ENCODE measurements around the gene ZNF81. TPM values are rescaled to one million over a fixed set of nuclear protein-coding genes. Genes with fewer than 3 reads are reported as not detected.

The ZNF81 gene
- total RNA-seq, 1 experiment from 2014 or later: 9.5 TPM

DNA sequence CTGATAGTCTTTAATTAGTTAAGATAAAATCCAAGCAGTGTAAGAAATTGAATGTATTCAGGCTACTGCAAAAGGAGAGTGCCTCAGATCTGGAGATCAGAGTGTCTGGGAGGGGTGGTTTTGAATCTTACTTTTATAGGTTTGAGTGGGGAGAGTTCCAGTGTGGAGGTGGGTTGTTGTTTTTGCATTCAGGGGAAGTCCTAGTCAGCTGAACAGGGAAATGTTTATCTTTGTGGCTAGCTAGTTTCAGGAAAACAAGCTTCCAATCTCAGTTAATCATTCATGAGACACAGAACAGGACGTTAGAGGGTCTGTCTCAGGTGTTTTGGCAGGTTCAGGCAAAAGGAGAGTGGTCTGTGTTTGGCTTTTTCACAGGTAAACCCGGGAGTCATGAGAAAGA is 26.0 kb downstream of the ZNF81 start:
- no peak for DNase-seq
- H3K4me3 ChIP-seq (ENCODE audit: low read depth, low read length): no peak overlapping the region
- TF ChIP-seq, protein P1, sequence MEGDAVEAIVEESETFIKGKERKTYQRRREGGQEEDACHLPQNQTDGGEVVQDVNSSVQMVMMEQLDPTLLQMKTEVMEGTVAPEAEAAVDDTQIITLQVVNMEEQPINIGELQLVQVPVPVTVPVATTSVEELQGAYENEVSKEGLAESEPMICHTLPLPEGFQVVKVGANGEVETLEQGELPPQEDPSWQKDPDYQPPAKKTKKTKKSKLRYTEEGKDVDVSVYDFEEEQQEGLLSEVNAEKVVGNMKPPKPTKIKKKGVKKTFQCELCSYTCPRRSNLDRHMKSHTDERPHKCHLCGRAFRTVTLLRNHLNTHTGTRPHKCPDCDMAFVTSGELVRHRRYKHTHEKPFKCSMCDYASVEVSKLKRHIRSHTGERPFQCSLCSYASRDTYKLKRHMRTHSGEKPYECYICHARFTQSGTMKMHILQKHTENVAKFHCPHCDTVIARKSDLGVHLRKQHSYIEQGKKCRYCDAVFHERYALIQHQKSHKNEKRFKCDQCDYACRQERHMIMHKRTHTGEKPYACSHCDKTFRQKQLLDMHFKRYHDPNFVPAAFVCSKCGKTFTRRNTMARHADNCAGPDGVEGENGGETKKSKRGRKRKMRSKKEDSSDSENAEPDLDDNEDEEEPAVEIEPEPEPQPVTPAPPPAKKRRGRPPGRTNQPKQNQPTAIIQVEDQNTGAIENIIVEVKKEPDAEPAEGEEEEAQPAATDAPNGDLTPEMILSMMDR (IDR thresholded peaks at IDR 0.05; ENCODE audit: insufficient read depth in 1 of 2, low read depth in 1 of 2, low read length in 1 of 2, severe bottlenecking in 1 of 2, unreplicated experiment in 1 of 2): no peak
- Mint-ChIP-seq H3K9me3 (ENCODE audit: unreplicated experiment) (no peaks in the 10 kb centered on the region), H3K4me3 (ENCODE audit: unreplicated experiment) (no peak overlapping the region), H3K4me1 (ENCODE audit: low read depth, unreplicated experiment) (no peaks in the 10 kb centered on the region), H3K27me3 (ENCODE audit: insufficient read depth, unreplicated experiment) (no peaks in the 10 kb centered on the region), H3K27ac (ENCODE audit: unreplicated experiment) (no peak overlapping the region), H3K36me3 (ENCODE audit: insufficient read depth, unreplicated experiment) (no peaks in the 10 kb centered on the region)
- ChIA-PET POLR2A (no interaction called here), CTCF (no interaction called here)
- H3K9me3 ChIP-seq: no peaks in the 10 kb centered on the region
- H3K4me1 ChIP-seq: no peaks in the 10 kb centered on the region
- H3K36me3 ChIP-seq (ENCODE audit: control insufficient read depth, insufficient read depth, low read length): no peaks in the 10 kb centered on the region
- intact Hi-C loops (cut with micrococcal nuclease; ENCODE audit: unreplicated experiment): no loop called here
- no peaks in the 10 kb centered on the region for H3K27me3 ChIP-seq (replicated peaks; ENCODE audit: control insufficient read depth, insufficient read depth, low read length)
- no TSS peak for BruUV-seq (replicated peaks)

DNA sequence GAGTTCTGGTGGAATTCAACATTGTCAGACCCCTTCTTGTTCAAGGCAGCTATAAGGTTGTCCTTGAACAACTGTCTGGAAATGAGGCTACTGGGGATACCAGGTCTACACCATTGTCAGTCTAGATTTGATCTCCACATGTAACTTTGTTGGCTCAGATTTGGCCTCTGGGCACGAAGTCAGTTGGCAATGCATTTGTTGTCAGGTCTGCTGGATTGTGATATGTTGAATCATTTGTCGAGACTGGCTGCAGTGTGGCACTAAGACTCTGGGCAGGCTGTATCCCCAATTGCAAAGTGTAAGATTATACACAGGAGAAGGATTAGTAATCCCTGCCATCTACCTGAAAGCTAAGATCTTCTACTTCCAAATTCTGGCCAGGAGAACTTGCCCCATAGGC is 26.5 kb downstream of the ZNF81 start:
- Mint-ChIP-seq H3K4me1 (ENCODE audit: low read depth, unreplicated experiment) (no peaks in the 10 kb centered on the region), H3K27me3 (ENCODE audit: insufficient read depth, unreplicated experiment) (no peaks in the 10 kb centered on the region), H3K4me3 (ENCODE audit: unreplicated experiment) (no peak overlapping the region), H3K9me3 (ENCODE audit: unreplicated experiment) (no peaks in the 10 kb centered on the region), H3K36me3 (ENCODE audit: insufficient read depth, unreplicated experiment) (no peaks in the 10 kb centered on the region), H3K27ac (ENCODE audit: unreplicated experiment) (no peak overlapping the region)
- Histone ChIP-seq H3K27me3 (replicated peaks; ENCODE audit: control insufficient read depth, insufficient read depth, low read length) (no peaks in the 10 kb centered on the region), H3K36me3 (ENCODE audit: control insufficient read depth, insufficient read depth, low read length) (no peaks in the 10 kb centered on the region), H3K9me3 (no peaks in the 10 kb centered on the region), H3K4me1 (no peaks in the 10 kb centered on the region), H3K4me3 (ENCODE audit: low read depth, low read length) (no peak overlapping the region)
- CTCF ChIA-PET: no interaction called here
- no TSS peak for BruUV-seq (replicated peaks)
- DNase-seq: no peak
- POLR2A ChIA-PET: no interaction called here
- TF ChIP-seq, protein P1 (IDR thresholded peaks at IDR 0.05; ENCODE audit: insufficient read depth in 1 of 2, low read depth in 1 of 2, low read length in 1 of 2, severe bottlenecking in 1 of 2, unreplicated experiment in 1 of 2): no peak
- intact Hi-C loops (cut with micrococcal nuclease; ENCODE audit: unreplicated experiment): no loop called here

DNA sequence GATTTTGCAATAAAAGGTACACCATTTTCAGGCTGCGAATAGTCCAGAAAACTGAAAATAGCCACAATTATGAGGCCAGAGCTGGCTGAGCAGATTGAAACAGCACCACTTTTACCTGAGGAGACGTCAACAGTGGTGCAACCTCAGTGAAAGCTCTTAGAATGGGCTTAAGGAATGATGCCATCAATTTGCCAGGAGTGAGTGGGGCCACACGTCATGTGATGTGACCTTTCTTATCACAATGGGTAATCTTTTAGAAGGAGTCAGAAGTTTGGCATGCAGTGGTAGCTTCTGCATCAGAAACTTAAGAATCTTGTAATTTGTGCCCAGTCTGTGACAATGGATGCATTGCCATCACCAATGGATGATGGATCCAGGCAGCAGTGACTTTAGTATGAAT is 27.6 kb downstream of the ZNF81 start:
- TF ChIP-seq, protein P1 (IDR thresholded peaks at IDR 0.05; ENCODE audit: insufficient read depth in 1 of 2, low read depth in 1 of 2, low read length in 1 of 2, severe bottlenecking in 1 of 2, unreplicated experiment in 1 of 2): no peak
- BruUV-seq (replicated peaks): no TSS peak
- H3K27me3 Mint-ChIP-seq (ENCODE audit: insufficient read depth, unreplicated experiment): no peaks in the 10 kb centered on the region
- CTCF ChIA-PET: no interaction called here
- Histone ChIP-seq H3K4me3 (ENCODE audit: low read depth, low read length) (no peak overlapping the region), H3K9me3 (no peaks in the 10 kb centered on the region), H3K4me1 (no peaks in the 10 kb centered on the region), H3K27me3 (replicated peaks; ENCODE audit: control insufficient read depth, insufficient read depth, low read length) (no peaks in the 10 kb centered on the region), H3K36me3 (ENCODE audit: control insufficient read depth, insufficient read depth, low read length) (no peaks in the 10 kb centered on the region)
- no peaks in the 10 kb centered on the region for H3K36me3 Mint-ChIP-seq (ENCODE audit: insufficient read depth, unreplicated experiment)
- no peaks in the 10 kb centered on the region for H3K9me3 Mint-ChIP-seq (ENCODE audit: unreplicated experiment)
- H3K4me1 Mint-ChIP-seq (ENCODE audit: low read depth, unreplicated experiment): no peaks in the 10 kb centered on the region
- no peak overlapping the region for H3K4me3 Mint-ChIP-seq (ENCODE audit: unreplicated experiment)
- no peak for DNase-seq
- intact Hi-C loops (cut with micrococcal nuclease; ENCODE audit: unreplicated experiment): no loop called here
- POLR2A ChIA-PET: no interaction called here
- no peak overlapping the region for H3K27ac Mint-ChIP-seq (ENCODE audit: unreplicated experiment)
